Iris pigment epithelial cell (primary cell): ENCODE results near the gene PTGDR.

ENCODE experiments used
- DNase-seq: peaks from one replicate; pipeline ENCODE4 v3.0.0-alpha.2; 2011; ENCODE audit warnings: low read depth

Gene PTGDR

DNA sequence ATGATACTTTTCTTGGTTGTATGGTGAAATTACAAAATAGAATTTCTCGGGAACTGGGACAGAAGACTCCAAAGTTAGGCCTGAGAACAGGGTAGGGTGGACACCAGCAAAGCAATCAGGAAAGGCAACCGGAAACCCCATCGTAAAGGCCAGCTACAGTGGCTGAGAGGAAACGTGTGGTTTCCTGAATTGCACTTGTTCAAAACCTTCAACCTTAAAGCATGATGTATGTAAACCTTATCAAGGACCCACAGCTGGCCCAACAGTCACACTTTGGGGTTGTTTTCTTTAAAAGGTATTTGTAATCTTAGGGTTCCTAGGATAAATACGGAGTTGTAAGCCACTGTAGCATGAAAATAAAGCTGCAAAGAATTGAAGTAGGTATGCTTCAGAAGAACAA, 2.2 kb upstream of the PTGDR start:
- DNase-seq = no peak

DNA sequence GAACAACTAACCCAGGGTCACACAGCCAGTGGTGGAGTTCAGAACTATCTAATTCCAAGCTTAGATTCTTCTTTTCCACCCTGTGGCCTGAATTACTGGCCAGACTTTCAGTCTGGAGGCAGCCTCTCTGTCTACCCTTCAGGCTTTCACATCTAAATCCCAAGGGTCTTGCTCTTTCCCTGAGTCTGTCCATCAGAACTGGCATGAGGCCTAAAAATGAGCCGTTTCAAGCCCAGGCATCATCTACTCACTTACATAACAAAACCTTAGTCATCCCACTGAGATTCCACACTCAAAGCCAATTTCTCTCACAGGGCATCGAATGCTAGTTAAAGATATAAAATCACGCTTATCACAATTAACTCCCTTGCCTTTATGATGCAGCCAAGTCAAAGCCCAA, 1.3 kb upstream of the PTGDR start:
- DNase-seq = peak; percentile 60

DNA sequence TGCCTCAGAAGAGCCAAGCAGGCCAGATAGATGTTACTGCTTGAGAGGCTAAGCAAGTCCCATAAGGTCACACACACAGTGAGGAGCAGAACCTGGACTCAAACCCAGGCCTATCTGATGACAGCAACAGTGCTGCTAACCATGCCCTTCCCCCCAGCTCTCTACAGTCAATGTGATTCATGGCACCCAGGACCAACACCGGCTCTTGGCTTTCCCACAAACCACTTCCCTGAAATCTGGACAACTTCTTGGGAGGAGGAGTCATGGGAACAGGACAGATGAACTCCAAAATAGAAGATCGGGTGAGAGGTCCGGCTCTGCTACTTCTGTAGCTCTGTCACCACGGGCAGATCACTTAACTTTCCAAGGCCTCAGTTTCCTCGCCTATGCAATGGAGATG, 716 bp upstream of the PTGDR start:
- DNase-seq = no peak

DNA sequence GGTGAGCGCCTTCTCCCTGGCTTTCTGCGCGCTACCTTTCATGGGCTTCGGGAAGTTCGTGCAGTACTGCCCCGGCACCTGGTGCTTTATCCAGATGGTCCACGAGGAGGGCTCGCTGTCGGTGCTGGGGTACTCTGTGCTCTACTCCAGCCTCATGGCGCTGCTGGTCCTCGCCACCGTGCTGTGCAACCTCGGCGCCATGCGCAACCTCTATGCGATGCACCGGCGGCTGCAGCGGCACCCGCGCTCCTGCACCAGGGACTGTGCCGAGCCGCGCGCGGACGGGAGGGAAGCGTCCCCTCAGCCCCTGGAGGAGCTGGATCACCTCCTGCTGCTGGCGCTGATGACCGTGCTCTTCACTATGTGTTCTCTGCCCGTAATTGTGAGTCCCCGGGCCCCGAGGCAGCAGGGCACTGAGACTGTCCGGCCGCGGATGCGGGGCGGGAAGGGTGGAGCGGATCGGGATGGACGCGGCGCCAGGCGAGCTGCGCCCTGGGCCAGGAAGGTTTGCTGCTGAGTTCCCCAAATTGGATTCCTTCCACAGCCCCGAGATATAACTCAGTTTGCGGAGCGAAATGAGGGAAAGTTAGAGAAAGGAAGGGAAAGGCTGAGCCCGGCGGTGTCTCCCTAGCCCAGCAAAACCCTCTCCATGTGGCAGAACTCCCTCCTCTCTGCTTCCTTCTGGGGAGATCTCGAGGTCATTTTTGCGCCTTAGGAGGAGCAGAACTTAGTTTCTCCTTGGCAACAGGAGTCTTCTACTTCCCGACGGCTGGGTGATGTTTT, 972 bp downstream of the PTGDR start:
- DNase-seq = peak; percentile 31

DNA sequence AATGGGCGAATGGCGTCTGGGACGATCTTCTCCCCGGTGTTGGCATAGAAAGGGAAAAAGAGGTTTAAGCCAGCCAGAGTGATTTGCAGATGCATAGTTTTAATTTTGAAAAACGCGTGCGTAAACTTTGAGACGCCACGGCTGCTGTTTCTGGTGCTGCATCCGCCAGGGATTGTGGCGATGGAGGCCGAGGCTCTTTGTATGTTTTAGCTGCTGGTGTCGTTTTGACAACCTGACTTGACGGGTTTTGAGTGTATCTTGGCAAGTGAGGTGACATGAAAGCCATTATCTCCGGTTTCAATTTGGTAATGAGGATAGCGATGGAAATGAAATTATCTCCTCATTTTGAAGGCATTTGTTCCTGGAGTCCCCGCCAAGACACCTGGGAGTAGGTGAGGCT, 1.6 kb downstream of the PTGDR start:
- no peak for DNase-seq

DNA sequence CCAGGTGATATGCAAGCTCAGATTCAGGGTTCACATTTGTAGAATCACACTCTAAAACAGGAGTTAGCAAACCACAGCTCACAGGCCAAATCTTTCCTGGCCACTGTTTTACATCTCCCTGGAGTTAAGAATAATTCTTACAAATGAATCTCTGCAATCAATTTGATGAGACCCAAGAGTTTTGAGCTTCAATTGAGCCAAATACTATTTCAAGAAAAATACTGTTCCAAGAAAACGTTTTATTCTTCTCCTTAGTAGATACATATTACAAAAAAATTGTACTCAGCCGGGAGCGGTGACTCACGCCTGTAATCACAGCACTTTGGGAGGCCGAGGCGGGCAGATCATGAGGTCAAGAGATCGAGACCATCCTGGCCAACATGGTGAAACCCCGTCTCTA, 2.5 kb downstream of the PTGDR start:
- no peak for DNase-seq

DNA sequence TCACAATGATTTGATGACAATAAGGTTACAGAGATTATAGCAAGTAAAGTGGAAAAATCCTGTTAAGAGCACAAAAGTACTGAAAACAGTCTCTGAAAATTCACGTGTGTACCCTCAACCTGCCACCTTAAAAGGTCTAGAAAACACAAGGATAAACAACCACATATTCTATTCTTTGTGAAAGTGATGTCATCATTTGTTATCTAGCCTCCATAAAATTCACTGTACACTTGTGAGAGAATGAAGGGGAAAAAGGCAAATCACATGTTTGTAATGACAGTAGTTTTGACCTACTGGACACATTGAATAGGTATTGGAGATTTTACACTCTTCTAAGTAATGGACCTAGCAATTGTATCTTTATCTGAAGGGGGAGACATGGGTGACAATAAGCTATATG, 4.0 kb downstream of the PTGDR start:
- DNase-seq = no peak

DNA sequence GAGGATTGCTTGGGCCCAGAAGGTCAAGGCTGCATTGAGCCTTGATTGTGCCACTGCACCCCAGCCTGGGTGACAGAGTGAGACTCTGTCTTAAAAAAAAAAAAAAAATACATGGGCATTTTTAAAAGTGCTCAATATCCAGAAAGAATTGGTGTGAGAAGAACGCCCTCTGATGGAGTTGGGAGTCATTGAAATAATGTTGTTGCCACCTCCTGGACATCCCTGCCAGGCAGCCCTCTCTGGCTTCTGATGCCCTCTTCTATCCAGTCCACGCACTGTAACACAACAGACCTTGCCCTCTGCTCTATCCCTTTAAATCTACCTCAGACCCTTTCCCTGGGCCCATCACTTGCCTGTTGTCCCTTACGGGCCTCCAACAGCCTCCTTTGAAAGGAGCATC, 4.9 kb downstream of the PTGDR start:
- DNase-seq = peak; percentile 50

DNA sequence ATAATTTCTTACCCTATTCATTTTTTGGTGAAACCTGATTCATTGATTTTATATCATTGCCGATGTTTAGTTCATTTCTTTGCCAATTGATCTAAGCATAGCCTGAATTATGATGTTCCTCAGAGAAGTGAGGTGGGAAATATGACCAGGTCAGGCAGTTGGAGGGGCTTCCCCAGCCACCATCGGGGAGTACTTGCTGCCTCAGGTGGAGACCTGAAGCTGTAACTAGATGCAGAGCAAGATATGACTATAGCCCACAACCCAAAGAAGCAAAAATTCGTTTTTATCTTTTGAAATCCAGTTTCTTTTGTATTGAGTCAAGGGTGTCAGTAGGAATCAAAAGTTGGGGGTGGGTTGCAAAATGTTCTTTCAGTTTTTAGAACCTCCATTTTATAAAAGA, 7.9 kb downstream of the PTGDR start:
- no peak for DNase-seq

DNA sequence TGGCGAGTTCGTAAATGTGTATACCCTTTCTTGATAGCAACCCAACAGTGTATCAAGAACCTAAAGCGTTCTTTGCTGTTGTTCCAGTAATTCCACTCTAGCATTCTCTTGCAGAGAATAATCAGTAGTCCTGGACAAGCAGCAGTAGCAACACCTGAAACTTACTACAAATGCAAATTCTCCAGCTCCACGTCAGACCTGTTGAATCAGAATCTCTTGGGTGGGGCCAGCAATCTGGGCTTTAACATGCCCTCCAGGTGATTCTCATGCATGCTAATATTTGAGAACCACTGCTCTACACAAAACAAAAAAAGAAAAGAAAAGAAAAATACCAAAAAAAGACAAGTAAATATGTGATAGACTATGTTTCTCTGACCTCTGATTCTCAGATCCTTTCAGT, 10.1 kb downstream of the PTGDR start:
- no peak for DNase-seq

DNA sequence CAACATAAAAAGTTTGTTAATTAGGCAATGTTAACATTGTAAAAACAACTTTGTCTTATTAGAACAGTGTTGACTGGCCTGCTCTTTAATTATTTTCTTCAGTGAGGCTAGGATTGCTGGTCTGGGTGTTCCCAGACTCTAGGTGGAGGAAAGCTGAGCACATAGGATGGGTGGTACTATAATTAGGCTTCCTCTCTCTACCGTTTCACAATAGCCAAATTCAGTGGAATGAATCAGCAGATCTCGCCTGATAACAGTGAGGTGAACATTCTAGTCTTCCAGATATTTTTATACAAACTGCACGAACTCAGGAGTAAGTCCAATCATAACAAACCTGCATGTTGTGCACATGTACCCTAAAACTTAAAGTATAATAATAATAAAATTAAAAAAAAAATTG, 11.9 kb downstream of the PTGDR start:
- DNase-seq = peak; percentile 76

DNA sequence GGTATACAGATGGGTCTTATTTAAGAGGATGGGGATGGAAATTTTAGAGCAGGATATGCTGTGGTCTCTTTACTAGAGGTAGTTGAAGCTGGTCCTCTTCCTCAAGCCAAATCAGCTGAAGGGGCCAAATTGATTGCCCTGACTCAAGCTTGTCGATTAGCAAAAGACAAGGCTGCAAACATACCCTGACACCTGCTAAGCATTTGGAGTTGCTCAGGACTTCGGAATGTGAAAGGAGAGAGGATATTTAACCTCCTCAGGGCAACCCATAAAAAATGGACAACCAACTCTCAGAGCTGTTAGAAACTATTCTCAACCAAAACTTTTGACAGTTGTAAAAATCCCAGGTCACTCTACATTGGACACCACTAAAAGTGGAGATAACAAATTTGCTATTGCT, 15.6 kb downstream of the PTGDR start:
- DNase-seq = no peak

DNA sequence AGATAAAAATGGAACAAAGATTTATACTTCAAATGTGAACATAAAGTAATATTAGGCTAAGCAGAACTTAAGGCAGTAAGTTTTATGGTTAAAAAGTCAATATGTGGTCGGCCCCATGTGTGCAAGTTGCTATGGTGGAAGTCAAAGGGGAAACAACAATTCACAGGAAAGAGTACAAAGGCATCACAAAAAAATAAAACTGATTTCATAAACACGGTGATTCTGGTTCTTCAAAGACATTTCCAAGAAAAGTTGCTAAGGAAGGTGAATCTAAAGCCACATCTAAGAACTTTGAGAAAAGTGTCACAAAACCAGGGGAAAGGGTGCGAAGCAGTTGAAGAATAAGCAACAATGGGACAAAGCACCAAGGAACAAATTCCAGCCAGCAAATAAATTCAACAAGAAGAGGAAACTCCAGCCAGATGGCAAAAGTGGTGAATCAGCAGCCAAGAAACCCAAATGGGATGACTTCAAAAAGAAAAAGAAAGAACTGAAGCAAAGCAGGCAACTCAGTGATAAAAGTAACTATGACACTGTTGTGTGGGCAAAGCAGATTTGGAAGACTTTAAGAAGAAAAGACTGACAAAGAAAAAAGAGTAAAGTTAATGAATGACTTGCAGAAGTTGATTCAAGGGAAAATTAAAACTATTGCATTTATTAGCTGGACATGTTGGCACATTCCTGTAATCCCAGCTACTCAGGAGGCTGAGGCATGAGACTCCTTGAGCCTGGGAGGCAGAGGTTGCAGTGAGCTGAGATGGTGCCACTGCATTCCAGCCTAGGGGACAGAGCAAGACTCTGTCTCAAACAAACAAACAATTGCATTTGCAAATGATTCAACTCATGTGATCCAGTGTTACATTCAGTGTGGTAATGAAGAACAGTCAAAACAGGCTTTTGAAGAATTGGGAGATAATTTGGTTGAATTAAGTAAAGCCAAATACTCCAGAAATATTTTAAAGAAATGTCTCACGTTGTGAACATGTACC, 19.5 kb downstream of the PTGDR start:
- no peak for DNase-seq

DNA sequence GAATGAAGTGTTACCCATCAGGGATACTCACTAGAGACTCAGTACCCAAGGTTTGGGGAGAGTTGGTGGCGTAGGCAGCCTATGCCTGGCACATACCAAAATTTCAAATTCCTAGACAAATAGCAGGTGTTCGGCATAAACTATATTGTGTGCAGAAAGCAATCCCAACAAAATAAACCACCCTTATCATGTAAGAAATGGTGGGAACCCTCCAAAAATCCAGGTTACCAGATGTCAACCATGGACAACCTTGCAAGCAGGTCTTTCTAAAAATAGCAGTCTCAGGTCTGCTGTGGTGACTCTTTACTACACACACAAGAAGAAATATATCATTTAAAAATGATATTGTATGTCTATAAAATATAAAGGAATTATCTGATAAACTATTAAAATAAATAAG, 28.9 kb downstream of the PTGDR start:
- no peak for DNase-seq

DNA sequence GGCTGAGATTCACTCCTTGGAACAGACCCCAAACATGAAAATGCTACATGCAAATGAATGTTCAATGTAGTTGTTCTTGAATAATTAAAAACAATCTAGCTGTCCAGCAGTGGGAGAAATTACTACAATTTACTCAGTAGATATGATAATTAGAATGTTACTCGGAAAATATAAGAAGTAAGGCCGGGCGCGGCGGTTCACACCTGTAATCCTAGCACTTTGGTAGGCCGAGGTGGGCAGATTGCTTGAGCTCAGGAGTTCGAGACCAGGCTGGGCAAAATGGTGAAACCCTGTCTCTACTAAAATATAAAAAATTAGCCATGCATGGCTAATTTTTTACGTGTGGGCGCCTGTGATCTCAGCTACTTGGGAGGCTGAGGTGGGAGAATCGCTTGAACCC, 31.3 kb downstream of the PTGDR start:
- no peak for DNase-seq

DNA sequence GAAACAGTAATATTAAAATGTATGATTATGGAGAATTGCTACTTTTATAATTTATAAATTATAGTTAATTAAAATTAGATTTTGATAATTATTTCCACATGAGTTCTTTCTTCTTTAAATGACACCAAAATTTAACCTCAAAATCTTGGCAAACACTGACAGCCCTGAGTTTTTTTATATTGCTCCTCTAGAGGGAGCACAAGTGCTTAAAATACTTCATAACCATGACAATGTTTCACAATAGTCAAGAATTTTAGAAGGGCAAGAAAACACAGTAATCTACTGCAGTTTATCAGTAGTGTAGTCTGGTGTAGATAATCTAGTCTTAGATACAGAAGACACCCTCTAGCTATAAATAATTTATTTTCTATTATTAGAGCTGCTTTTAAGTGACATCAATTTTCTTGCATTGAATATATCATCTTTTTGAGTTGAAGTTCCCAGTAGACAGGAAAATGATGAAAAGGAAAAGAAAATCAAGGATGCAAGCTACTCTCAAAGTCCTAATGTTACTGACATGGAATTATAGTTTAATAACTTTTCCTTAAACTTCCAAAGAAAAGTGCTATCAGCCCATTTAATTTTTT, 32.3 kb downstream of the PTGDR start:
- peak; percentile 66 for DNase-seq

DNA sequence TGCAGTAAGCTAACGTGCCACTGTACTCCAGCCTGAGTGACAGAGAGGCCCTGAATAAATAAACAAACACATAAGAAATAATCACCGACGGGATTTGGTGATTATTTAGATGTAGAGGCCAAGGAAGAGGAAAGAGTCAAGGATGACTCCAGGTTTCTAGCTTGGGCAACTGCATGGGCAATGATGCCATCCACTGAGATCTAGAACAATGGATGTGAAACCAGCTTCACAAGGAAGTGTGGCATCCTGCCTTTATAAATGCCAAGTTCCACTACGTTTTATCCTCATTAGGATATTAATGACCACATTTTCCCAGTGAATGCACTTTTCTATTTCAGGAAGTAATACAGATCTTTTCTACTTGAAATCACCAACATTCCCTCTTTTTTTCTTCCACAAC, 35.7 kb downstream of the PTGDR start:
- DNase-seq = no peak

DNA sequence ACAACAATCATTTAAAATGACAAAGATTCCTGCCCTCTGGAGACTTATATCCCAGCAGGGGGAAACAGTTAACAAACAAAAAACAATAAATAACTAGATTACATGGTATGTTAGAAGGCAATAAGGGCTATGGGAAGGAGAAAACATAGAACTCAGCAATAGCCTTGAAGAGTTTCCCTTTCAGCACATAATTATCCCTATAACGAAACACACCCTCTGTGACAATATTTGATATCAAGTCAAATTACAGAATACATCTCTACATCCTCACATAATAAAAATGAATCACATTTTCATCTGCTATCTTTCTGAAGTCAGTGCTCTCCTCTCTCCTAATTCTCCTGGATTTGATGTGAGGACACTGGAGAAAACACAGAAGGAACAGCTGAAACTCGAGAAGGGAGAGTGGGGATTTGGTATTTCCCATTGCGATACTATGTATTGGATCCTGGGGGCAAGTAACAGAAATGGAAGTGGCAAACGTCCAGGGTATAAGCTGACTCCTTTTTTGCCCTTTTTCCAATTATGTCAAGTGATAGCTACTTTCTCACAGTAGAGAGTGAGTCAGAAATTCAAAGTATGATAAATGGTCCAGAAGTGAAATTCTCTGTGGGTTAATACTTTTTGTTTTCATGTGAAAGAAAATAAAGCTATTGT, 36.9 kb downstream of the PTGDR start:
- no peak for DNase-seq

DNA sequence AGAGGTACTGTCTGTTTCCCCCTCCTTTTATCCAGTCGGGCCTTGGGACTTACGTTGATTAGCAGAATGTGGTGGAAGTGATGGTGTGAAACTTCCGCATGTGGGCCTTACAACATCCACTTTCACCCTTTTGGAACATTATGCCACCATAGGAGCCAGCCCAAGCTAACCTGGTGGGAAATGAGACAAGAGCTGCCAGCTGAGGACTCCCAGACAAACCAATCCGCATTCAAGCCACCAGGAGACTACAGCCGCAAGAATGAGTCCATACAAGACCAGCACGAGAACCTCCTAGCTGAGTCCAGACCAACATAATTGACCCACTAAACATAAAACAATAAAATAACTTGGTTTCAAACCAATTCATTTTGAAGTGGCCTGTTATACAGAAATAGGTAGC, 37.5 kb downstream of the PTGDR start:
- DNase-seq = no peak

DNA sequence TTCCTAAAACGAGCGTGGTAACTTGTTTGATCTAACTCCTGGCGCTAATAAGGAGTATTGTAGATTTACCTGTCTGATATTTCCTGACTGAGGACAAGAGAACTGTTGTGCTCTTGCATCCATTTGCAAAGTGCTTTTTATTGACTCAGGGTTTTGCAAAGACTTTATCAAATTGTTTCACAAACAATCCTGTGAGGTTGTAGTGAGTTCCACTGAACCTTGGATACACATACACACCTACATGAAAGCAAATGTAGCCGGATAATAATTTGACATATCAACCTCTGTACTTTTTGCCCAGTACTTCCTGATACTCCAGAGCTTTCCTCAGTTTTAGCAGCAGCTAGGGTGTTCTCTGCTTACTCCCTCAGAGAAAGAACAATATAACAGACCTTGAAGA, 39.9 kb downstream of the PTGDR start:
- DNase-seq = no peak

DNA sequence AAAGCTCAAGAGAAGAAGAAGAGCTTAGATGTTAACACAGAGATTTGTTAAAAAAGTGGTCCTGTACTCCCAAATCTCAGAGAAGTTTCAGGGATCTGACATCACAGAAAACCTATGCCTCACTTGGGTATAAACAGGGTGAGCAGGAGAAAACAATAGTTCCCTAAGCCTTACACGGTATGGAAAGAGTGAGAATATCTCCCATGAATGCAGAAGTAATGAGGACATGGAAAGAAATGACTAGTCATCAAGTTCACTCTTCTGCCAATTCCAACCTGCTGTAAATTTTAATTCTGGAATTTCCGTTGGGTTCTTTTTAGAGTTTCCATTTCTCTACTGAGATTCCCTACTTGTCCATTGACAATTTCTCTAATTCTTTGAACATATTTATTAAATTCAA, 40.4 kb downstream of the PTGDR start:
- no peak for DNase-seq

DNA sequence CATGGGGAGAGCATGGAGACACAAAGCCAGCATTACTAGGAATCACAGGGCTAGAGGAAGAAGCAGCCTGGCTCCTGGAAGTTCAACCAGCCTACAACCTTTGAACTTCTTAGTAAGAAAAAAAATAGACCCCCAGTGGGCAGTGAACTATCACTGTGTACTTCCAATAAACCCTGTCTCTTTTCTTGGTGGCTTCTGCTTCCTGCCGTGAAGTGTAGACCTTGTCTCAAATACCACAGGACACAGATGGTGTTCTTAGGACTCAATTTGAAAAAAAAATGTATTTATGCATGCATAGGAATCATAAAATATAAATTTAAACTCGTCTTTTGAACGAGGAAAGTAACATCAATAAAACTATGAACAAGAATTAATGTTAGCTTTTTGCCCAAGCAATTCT, 43.0 kb downstream of the PTGDR start:
- DNase-seq = no peak
